SJCRH30 (cell line): ENCODE data around the gene EDA. TPM values are rescaled to one million over a fixed set of nuclear protein-coding genes. Genes with fewer than 3 reads are reported as not detected.

Experiments
- DNase-seq, 2 experiments: peaks; one replicate each; pipeline ENCODE4 v3.0.0-alpha.2; 2015 to 2020
- H3K27ac ChIP-seq: fragments of 250-450 bp; sonication (Bioruptor Pico); 2 replicates; pipeline ENCODE4 v1.5.1; 2020; ENCODE audit warnings: mild to moderate bottlenecking, moderate library complexity
- H3K27me3 ChIP-seq: fragments of 250-450 bp; sonication (Bioruptor Pico); 2 replicates; pipeline ENCODE4 v1.5.1; 2020; ENCODE audit warnings: mild to moderate bottlenecking, moderate library complexity
- H3K36me3 ChIP-seq: fragments of 250-450 bp; sonication (Bioruptor Pico); 2 replicates; pipeline ENCODE4 v1.5.1; 2020; ENCODE audit warnings: mild to moderate bottlenecking, moderate library complexity
- H3K4me1 ChIP-seq: fragments of 250-450 bp; sonication (Bioruptor Pico); 2 replicates; pipeline ENCODE4 v1.5.1; 2020; ENCODE audit warnings: mild to moderate bottlenecking, moderate library complexity
- H3K4me3 ChIP-seq: fragments of 250-450 bp; sonication (Bioruptor Pico); 2 replicates; pipeline ENCODE4 v1.5.1; 2020; ENCODE audit warnings: mild to moderate bottlenecking, moderate library complexity
- H3K9me3 ChIP-seq: fragments of 250-450 bp; sonication (Bioruptor Pico); replicated peaks from 2 replicates; pipeline ENCODE4 v1.5.1; 2020; ENCODE audit warnings: mild to moderate bottlenecking, moderate library complexity
- total RNA-seq: library from RNA; depleted of rRNA; stranded (reverse); fragments of >200 nt; shearing (Covaris generic); gene quantifications from 2 replicates; pipeline ENCODE4 v1.2.3, GENCODE V29; 2014; rRNA removed

The EDA gene
- total RNA-seq = 0.71 and 1.6 TPM in 2 replicates

DNA sequence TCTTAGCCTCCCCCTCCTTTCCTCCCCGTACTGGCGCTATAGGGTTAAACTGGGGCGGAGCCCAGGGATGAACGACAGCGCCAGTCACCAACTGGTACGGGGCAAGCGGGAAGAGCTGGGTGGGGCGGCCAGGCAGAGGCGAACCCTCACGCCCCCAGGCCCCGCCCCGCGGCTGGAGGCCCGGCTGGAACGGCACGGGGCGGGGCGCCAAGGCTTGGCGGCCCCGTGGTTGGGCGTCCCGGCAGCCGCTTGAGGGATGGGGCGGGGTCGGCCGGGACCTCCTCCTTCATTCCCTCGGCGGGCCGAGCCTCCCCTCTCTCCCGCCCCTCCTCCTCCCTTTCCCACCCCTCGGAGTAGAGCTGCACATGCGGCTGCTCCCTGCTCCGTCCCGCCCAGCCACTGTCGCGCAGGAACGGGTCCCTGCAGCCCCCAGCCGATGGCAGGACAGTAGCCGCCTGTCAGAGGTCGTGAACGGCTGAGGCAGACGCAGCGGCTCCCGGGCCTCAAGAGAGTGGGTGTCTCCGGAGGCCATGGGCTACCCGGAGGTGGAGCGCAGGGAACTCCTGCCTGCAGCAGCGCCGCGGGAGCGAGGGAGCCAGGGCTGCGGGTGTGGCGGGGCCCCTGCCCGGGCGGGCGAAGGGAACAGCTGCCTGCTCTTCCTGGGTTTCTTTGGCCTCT, at the start of gene EDA:
TSS of gene EDA (plus strand) at position 335 of the 678 bp plus-strand sequence.
- Histone ChIP-seq H3K36me3 (no peaks in the 10 kb centered on the region), H3K27me3 (peaks cover 7% of the 10 kb centered on the region; the same call in 1 of the 2 replicates), H3K9me3 (no peaks in the 10 kb centered on the region), H3K4me1 (no peaks in the 10 kb centered on the region; the same call in 1 of the 2 replicates), H3K27ac (no peak within 1 kb of the TSS), H3K4me3 (peak within 1 kb of the TSS; percentile 49)
- peak; percentile 85 to 91 for DNase-seq

GRCh38 chrX:69568828-69569227, 47.1 kb upstream of the EDA start:
- Histone ChIP-seq H3K27me3 (no peaks in the 10 kb centered on the region), H3K4me1 (no peaks in the 10 kb centered on the region), H3K9me3 (no peaks in the 10 kb centered on the region), H3K27ac (no peak overlapping the region), H3K36me3 (no peaks in the 10 kb centered on the region), H3K4me3 (no peak overlapping the region)
- DNase-seq = no peak

DNA sequence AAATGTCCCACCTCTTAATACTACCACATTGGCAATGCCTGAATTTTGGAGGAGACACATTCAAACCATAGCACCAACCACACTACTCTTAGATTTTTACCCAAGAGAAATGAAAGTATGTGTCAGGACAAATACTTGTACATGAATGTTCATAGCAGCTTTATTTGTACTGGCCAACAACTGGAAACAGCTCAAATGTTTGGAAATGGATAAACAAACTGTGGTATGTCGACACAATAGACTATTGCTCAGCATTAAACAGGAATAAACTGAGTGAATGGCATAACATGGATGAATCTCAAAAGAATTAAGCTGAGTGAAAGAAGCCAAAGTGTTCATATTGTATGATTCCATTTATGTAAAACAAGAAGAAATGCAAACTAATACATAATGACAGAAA, 18.5 kb upstream of the EDA start:
- H3K4me1 ChIP-seq = no peaks in the 10 kb centered on the region
- DNase-seq = no peak
- H3K9me3 ChIP-seq = no peaks in the 10 kb centered on the region
- H3K27ac ChIP-seq = no peak overlapping the region
- H3K4me3 ChIP-seq = no peak overlapping the region
- H3K27me3 ChIP-seq = no peaks in the 10 kb centered on the region
- H3K36me3 ChIP-seq = no peaks in the 10 kb centered on the region

DNA sequence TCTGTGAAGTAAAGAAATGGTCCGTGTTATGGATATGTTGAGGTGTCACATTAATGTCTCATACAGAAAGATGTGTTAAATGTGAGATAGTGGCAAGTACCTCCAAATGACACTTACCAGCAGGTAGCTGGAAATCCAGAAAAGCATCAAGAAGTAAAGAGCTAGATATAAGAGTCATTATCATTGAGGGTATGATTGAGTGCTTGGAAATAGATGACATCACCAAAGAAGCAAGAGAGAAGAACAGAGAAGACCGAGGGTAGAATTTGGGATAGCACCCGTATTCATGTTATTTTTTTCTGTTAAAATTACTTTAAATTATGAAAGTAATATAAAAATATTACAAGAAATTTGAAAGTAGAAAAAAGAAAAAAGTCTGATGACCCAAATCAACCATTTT, 15.7 kb upstream of the EDA start:
- Histone ChIP-seq H3K4me3 (no peak overlapping the region), H3K27ac (no peak overlapping the region), H3K4me1 (peaks cover 10% of the 10 kb centered on the region), H3K9me3 (no peaks in the 10 kb centered on the region), H3K36me3 (no peaks in the 10 kb centered on the region), H3K27me3 (no peaks in the 10 kb centered on the region)
- no peak for DNase-seq

DNA sequence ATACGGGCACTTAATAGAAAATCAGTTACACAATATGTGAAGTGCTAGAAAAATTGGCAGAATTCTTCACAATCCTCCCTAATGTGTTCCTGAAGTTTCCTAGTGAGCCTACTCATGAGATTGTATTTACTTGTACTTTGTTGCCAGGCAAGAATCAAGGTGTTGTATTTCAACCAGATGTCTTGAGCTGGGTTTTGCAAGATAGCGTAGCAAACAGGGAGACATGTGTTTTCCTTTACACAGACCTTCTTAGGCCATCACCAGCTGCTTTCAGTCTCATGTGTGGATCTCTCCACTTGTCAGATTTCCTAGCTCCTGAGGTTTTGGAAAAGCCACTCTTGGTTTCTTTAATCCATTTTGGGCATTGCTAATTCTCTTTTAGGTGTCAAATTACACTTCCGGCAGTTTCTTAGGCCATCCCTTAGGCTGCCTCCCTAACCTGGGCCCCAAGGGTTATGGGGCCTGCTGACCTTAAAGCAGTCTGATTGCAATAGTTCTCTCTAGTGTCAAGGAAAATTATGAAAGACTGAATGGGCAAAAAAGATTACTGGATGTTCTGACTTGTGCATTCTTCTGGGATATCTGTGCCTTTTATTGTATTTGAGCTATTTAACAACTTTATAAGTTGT, 12.2 kb upstream of the EDA start:
- H3K27ac ChIP-seq = no peak overlapping the region
- peaks cover 10% of the 10 kb centered on the region for H3K4me1 ChIP-seq
- H3K27me3 ChIP-seq = no peaks in the 10 kb centered on the region
- H3K36me3 ChIP-seq = no peaks in the 10 kb centered on the region
- H3K9me3 ChIP-seq = no peaks in the 10 kb centered on the region
- DNase-seq = peak; percentile 9 to 58
- H3K4me3 ChIP-seq = no peak overlapping the region

DNA sequence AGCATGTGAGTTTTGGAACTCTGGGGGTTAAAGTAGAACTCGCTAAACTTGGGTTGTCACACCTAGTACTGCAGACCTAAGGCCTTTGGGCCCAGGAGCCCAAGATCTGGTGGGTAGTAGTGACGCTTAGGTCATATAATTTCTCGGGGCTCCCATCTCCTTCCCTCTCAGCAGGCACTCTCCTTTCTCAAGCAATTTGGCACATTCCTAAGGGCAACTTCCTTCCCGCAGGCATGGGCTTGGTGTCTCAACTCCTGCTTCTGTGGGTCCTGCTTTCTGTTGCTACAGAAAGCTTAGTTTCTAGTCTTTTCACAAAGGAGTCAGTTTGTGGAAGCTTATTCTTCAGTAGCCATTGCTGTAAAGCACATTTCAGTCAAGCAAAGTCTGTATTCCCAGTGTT, 10.4 kb upstream of the EDA start:
- peaks cover 10% of the 10 kb centered on the region for H3K4me1 ChIP-seq
- DNase-seq = no peak
- no peak overlapping the region for H3K4me3 ChIP-seq
- H3K9me3 ChIP-seq = no peaks in the 10 kb centered on the region
- H3K27ac ChIP-seq = no peak overlapping the region
- no peaks in the 10 kb centered on the region for H3K27me3 ChIP-seq
- H3K36me3 ChIP-seq = no peaks in the 10 kb centered on the region

- no peak overlapping the region for H3K27ac ChIP-seq
- no peak for DNase-seq
- H3K4me3 ChIP-seq = no peak overlapping the region
- H3K4me1 ChIP-seq = peaks cover 10% of the 10 kb centered on the region
- H3K27me3 ChIP-seq = no peaks in the 10 kb centered on the region
- H3K9me3 ChIP-seq = no peaks in the 10 kb centered on the region
- no peaks in the 10 kb centered on the region for H3K36me3 ChIP-seq
Measured at GRCh38 chrX:69607616-69608015, 8.3 kb upstream of the EDA start.

DNA sequence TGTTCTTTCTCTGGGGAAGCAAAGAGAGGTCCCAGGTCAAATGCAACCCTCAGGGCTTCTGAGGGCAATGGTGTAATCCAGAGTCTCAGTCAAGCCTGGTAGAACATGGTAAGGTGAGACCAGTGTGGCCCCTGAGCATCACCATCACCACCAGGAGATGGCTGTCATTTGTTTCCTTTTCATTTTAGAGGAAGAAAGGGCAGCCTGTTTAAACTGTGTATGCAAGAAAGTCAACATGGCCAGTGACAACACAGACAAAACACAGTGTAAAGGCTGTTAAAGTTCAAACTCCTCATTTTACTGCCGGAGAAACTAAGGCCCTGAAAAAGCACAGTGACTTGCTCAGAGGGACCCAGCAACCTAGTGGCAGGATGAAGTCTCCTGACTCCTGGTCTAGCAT, 2.0 kb upstream of the EDA start:
- peaks cover 7% of the 10 kb centered on the region; the same call in 1 of the 2 replicates for H3K27me3 ChIP-seq
- no peaks in the 10 kb centered on the region for H3K9me3 ChIP-seq
- H3K27ac ChIP-seq = no peak overlapping the region
- no peaks in the 10 kb centered on the region for H3K36me3 ChIP-seq
- no peaks in the 10 kb centered on the region; the same call in 1 of the 2 replicates for H3K4me1 ChIP-seq
- H3K4me3 ChIP-seq = no peak overlapping the region
- DNase-seq = no peak

DNA sequence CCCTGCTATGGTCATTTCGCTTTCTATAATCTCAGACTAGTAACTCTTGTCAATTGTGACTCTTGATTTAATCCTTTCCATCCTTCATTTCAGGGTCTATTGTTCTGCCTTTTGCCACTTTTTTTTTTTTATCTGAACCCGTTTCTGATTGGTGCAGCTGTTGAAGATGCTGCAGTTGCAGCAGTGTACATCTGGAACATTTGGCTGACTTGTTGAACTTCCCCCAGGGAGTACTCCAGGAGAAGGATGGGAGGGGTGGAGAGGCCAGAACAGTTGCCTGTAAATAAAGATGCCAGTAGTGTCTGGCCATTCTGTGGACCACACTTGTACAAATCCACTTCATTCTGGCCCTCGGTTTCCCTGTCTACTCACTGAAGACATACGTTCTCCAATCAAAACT, 1.0 kb upstream of the EDA start:
- Histone ChIP-seq H3K27me3 (peaks cover 7% of the 10 kb centered on the region; the same call in 1 of the 2 replicates), H3K36me3 (no peaks in the 10 kb centered on the region), H3K9me3 (no peaks in the 10 kb centered on the region), H3K27ac (no peak overlapping the region), H3K4me1 (no peaks in the 10 kb centered on the region; the same call in 1 of the 2 replicates), H3K4me3 (no peak overlapping the region)
- peak in 1 of 2 experiments; percentile 3 for DNase-seq

- DNase-seq = no peak
- Histone ChIP-seq H3K4me1 (no peaks in the 10 kb centered on the region; the same call in 1 of the 2 replicates), H3K36me3 (no peaks in the 10 kb centered on the region), H3K4me3 (no peak overlapping the region), H3K9me3 (no peaks in the 10 kb centered on the region), H3K27me3 (peaks cover 7% of the 10 kb centered on the region; the same call in 1 of the 2 replicates), H3K27ac (no peak overlapping the region)
Measured at GRCh38 chrX:69615342-69615741, 571 bp upstream of the EDA start.

DNA sequence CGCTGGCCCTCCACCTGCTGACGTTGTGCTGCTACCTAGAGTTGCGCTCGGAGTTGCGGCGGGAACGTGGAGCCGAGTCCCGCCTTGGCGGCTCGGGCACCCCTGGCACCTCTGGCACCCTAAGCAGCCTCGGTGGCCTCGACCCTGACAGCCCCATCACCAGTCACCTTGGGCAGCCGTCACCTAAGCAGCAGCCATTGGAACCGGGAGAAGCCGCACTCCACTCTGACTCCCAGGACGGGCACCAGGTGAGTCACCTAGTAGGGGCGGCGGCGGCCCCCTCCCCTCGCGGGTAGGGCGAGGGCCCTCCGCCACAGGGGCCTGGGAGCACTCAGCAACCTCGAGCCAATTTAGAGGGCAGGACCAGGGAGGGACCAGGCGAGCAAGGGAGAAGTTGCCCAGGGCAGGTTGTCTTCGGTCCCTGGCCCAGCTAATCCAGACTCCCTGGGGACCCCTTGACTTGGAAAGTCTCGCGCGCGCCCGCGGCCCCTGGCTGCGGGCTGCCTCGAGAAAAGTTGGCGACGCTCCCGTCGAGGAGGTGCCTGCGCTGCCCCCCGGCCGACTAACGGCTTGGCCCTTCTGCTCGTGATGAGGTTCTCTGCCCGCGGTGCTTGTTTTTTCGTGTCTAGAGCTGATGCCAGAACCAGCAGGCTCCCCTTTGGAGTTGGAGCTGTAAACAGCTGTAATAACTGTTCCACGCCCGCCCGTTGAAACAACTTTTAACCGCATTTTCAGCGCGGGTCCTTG, 717 bp downstream of the EDA start:
- no peaks in the 10 kb centered on the region for H3K36me3 ChIP-seq
- H3K9me3 ChIP-seq = no peaks in the 10 kb centered on the region
- DNase-seq = peak; percentile 9 to 28
- H3K27me3 ChIP-seq = peaks cover 7% of the 10 kb centered on the region; the same call in 1 of the 2 replicates
- H3K4me3 ChIP-seq = peak overlapping the region; percentile 49
- H3K27ac ChIP-seq = no peak overlapping the region
- no peaks in the 10 kb centered on the region; the same call in 1 of the 2 replicates for H3K4me1 ChIP-seq

GRCh38 chrX:69618803-69619202, 2.9 kb downstream of the EDA start:
- Histone ChIP-seq H3K4me1 (no peaks in the 10 kb centered on the region; the same call in 1 of the 2 replicates), H3K27ac (no peak overlapping the region), H3K36me3 (no peaks in the 10 kb centered on the region), H3K27me3 (peaks cover 7% of the 10 kb centered on the region; the same call in 1 of the 2 replicates), H3K9me3 (no peaks in the 10 kb centered on the region), H3K4me3 (no peak overlapping the region)
- peak in 1 of 2 experiments; percentile 19 for DNase-seq

DNA sequence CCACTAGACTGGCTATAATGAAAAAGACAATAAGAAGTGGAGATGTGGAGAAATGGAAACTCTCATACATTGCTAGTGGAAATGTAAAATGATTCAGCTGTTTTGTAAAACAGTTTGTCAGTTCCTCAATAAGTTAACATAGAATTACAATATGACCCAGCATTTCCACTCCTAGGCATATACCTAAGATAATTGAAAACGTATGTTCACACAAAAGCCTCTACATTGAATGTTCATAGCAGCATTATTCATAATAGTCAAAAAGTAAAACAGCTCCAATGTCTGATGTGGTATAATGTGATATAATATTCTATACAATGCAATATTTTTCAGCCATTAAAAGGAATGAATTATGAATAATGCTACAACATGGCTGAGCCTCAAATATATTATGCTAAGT, 10.2 kb downstream of the EDA start:
- no peaks in the 10 kb centered on the region for H3K36me3 ChIP-seq
- DNase-seq = no peak
- H3K9me3 ChIP-seq = no peaks in the 10 kb centered on the region
- no peak overlapping the region for H3K27ac ChIP-seq
- no peaks in the 10 kb centered on the region for H3K4me1 ChIP-seq
- no peak overlapping the region for H3K4me3 ChIP-seq
- H3K27me3 ChIP-seq = no peaks in the 10 kb centered on the region

GRCh38 chrX:69627744-69628143, 11.8 kb downstream of the EDA start:
- Histone ChIP-seq H3K9me3 (no peaks in the 10 kb centered on the region), H3K36me3 (no peaks in the 10 kb centered on the region), H3K27me3 (no peaks in the 10 kb centered on the region), H3K4me1 (no peaks in the 10 kb centered on the region), H3K4me3 (no peak overlapping the region), H3K27ac (no peak overlapping the region)
- DNase-seq = no peak

- Histone ChIP-seq H3K27me3 (no peaks in the 10 kb centered on the region), H3K27ac (no peak overlapping the region), H3K36me3 (no peaks in the 10 kb centered on the region), H3K9me3 (no peaks in the 10 kb centered on the region), H3K4me3 (no peak overlapping the region), H3K4me1 (no peaks in the 10 kb centered on the region)
- no peak for DNase-seq
Measured at GRCh38 chrX:69630147-69630546, 14.2 kb downstream of the EDA start.
